ENCODE data around the gene CABCOCO1. TPM values are rescaled to one million over a fixed set of nuclear protein-coding genes. Genes with fewer than 3 reads are reported as not detected.

The CABCOCO1 gene
- total RNA-seq, 1 donor from 2014 or later = not detected

Other genes with a start within 250 kb of the CABCOCO1 start
- 0.95 TPM for gene TMEM26, start 209.5 kb upstream of the CABCOCO1 start, total RNA-seq
- 14.0 TPM for gene ARID5B, start 238.8 kb downstream of the CABCOCO1 start, total RNA-seq

All from Right ventricle myocardium inferior (tissue), 1 donor.